ENCODE results near the gene CASZ1.

Gene CASZ1

DNA sequence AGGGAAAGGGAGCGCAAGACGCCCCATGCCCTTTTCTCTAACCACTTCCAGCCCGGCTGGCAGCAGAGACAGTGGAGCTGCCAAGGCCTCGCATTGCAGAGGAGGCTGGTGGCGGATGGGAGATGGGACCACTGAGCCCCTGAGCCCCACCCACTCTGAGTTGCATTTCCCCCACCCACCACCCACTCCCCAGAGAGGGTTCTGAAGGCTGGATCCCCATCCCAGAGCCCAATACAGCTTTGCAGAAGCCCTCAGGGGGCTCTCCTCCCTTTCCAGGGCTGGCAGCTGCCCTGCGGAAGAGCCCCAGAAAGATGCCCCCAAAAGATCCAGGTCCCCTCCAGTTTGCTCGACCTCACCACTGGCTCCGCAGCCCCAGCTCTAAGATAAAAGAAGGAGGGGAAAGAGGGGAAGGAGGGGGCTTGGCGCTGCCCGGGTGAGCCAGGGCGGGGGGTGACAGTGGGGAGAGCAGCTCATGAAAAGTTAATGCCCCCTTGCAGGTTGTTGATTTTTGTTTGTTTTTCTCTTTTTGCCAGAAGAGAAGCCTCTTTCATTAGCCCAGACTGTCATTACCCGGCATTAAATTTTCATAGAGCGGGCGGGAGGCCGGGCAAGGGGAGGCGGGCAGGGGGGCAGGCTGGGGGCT, 38.4 kb upstream of the CASZ1 start:
- H3K4me3 ChIP-seq (ENCODE audit: low read depth in 1 of 2, low read length in 2 of 2): no peak overlapping the region
- no peak overlapping the region for H3K9ac ChIP-seq (ENCODE audit: low read depth in 1 of 2, low read length in 2 of 2)
- no peaks in the 10 kb centered on the region for H3K36me3 ChIP-seq (ENCODE audit: control insufficient read depth in 1 of 2, insufficient read depth in 2 of 2, low read length in 2 of 2)
- H3K27ac ChIP-seq (ENCODE audit: low read depth, low read length): no peak overlapping the region
- H3K27me3 ChIP-seq (ENCODE audit: control insufficient read depth in 1 of 2, insufficient read depth in 2 of 2, low read length in 2 of 2): peaks cover 3 to 7% of the 10 kb centered on the region in 2 donors
- H3K4me1 ChIP-seq (ENCODE audit: control insufficient read depth in 1 of 2, insufficient read depth in 2 of 2, low read length in 2 of 2): peaks cover 0 to 9% of the 10 kb centered on the region in 2 donors
- no peaks in the 10 kb centered on the region for H3K9me3 ChIP-seq (ENCODE audit: control insufficient read depth in 1 of 2, low read length in 2 of 2)

GRCh38 chr1:10833630-10834557, 37.4 kb upstream of the CASZ1 start:
- H3K9ac ChIP-seq (ENCODE audit: low read depth in 1 of 2, low read length in 2 of 2): no peak overlapping the region
- peaks cover 3 to 4% of the 10 kb centered on the region in 2 donors for H3K27me3 ChIP-seq (ENCODE audit: control insufficient read depth in 1 of 2, insufficient read depth in 2 of 2, low read length in 2 of 2)
- no peaks in the 10 kb centered on the region for H3K36me3 ChIP-seq (ENCODE audit: control insufficient read depth in 1 of 2, insufficient read depth in 2 of 2, low read length in 2 of 2)
- H3K9me3 ChIP-seq (ENCODE audit: control insufficient read depth in 1 of 2, low read length in 2 of 2): no peaks in the 10 kb centered on the region
- peaks cover 0 to 9% of the 10 kb centered on the region in 2 donors for H3K4me1 ChIP-seq (ENCODE audit: control insufficient read depth in 1 of 2, insufficient read depth in 2 of 2, low read length in 2 of 2)
- H3K27ac ChIP-seq (ENCODE audit: low read depth, low read length): no peak overlapping the region
- H3K4me3 ChIP-seq (ENCODE audit: low read depth in 1 of 2, low read length in 2 of 2): no peak overlapping the region

- H3K9ac ChIP-seq (ENCODE audit: low read depth in 1 of 2, low read length in 2 of 2): no peak overlapping the region
- H3K27me3 ChIP-seq (ENCODE audit: control insufficient read depth in 1 of 2, insufficient read depth in 2 of 2, low read length in 2 of 2): peaks cover 2 to 5% of the 10 kb centered on the region in 2 donors
These were observed 36.3 kb upstream of the CASZ1 start for GRCh38 chr1:10832703-10833102.

DNA sequence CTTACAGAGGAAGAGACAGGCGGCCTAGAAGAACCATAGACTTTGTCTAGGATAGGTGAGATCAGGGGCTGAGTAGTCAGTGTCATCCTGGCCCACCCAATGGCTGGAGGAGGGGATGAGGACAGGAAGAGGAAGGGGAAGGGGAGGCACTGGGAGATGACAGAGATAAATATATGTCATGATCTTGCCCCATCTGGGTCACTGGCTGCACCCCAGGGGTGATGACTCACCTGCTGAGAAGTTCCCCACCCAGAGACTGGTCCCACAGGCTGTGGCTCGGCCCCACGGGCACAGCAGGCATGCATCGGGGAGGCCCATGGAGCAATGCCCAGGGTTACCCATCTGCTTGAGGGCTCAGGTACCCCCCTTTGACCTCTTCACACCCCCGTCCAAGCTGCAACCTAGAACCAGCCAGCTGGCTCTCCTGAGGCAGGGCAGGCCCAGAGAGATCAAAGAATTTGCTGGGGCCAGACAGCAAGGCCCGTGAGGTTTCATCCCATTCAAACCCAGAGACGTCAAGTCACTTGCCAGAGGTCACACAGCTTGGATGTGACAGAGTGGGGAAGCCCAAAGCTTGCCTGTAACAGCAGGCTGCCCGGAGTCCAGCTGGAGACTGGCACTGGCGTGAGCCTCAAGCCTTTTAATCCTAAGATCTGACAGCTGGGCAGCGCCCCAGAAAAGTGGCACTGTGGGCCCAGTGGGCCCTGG, 34.7 kb upstream of the CASZ1 start:
- Histone ChIP-seq H3K4me1 (ENCODE audit: control insufficient read depth in 1 of 2, insufficient read depth in 2 of 2, low read length in 2 of 2) (no peaks in the 10 kb centered on the region), H3K9ac (ENCODE audit: low read depth in 1 of 2, low read length in 2 of 2) (no peak overlapping the region), H3K27ac (ENCODE audit: low read depth, low read length) (no peak overlapping the region), H3K9me3 (ENCODE audit: control insufficient read depth in 1 of 2, low read length in 2 of 2) (no peaks in the 10 kb centered on the region), H3K36me3 (ENCODE audit: control insufficient read depth in 1 of 2, insufficient read depth in 2 of 2, low read length in 2 of 2) (no peaks in the 10 kb centered on the region), H3K27me3 (ENCODE audit: control insufficient read depth in 1 of 2, insufficient read depth in 2 of 2, low read length in 2 of 2) (peaks cover 5 to 15% of the 10 kb centered on the region in 2 donors), H3K4me3 (ENCODE audit: low read depth in 1 of 2, low read length in 2 of 2) (no peak overlapping the region)

More at GRCh38 chr1:10832703-10833102, 36.3 kb upstream of the CASZ1 start:
- Histone ChIP-seq H3K27ac (ENCODE audit: low read depth, low read length) (no peak overlapping the region), H3K9me3 (ENCODE audit: control insufficient read depth in 1 of 2, low read length in 2 of 2) (no peaks in the 10 kb centered on the region), H3K36me3 (ENCODE audit: control insufficient read depth in 1 of 2, insufficient read depth in 2 of 2, low read length in 2 of 2) (no peaks in the 10 kb centered on the region), H3K4me3 (ENCODE audit: low read depth in 1 of 2, low read length in 2 of 2) (no peak overlapping the region), H3K4me1 (ENCODE audit: control insufficient read depth in 1 of 2, insufficient read depth in 2 of 2, low read length in 2 of 2) (peaks cover 0 to 4% of the 10 kb centered on the region in 2 donors)

DNA sequence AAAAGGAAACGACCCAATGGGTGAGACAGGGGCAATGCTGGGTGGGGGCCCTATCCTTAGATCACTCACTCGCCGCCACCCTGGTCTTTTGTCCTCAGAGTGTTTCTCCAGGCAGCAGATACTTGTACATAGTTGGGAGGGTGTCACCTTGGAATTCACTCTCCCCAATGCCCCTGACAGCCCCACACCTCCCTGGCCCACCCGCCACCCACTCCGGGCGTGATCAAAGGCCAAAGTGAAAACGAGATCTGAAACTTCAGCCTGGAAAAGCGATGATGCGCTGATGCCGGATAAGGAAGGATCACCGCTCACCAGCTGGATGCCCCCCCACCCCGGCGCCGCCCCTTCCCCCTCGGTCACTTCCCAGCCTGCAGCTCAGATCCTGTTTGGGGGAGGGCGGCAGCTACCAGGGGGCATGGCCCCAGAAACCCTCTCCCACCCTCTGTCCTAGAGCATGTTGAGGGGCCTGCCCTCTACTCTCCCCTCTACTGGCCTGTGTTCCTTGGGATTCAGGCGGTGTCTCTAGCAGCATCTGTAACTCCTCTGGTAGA, 33.6 kb upstream of the CASZ1 start:
- Histone ChIP-seq H3K4me3 (ENCODE audit: low read depth in 1 of 2, low read length in 2 of 2) (no peak overlapping the region), H3K9me3 (ENCODE audit: control insufficient read depth in 1 of 2, low read length in 2 of 2) (no peaks in the 10 kb centered on the region), H3K9ac (ENCODE audit: low read depth in 1 of 2, low read length in 2 of 2) (no peak overlapping the region), H3K36me3 (ENCODE audit: control insufficient read depth in 1 of 2, insufficient read depth in 2 of 2, low read length in 2 of 2) (no peaks in the 10 kb centered on the region), H3K4me1 (ENCODE audit: control insufficient read depth in 1 of 2, insufficient read depth in 2 of 2, low read length in 2 of 2) (no peaks in the 10 kb centered on the region), H3K27me3 (ENCODE audit: control insufficient read depth in 1 of 2, insufficient read depth in 2 of 2, low read length in 2 of 2) (peaks cover 5 to 15% of the 10 kb centered on the region in 2 donors), H3K27ac (ENCODE audit: low read depth, low read length) (no peak overlapping the region)

DNA sequence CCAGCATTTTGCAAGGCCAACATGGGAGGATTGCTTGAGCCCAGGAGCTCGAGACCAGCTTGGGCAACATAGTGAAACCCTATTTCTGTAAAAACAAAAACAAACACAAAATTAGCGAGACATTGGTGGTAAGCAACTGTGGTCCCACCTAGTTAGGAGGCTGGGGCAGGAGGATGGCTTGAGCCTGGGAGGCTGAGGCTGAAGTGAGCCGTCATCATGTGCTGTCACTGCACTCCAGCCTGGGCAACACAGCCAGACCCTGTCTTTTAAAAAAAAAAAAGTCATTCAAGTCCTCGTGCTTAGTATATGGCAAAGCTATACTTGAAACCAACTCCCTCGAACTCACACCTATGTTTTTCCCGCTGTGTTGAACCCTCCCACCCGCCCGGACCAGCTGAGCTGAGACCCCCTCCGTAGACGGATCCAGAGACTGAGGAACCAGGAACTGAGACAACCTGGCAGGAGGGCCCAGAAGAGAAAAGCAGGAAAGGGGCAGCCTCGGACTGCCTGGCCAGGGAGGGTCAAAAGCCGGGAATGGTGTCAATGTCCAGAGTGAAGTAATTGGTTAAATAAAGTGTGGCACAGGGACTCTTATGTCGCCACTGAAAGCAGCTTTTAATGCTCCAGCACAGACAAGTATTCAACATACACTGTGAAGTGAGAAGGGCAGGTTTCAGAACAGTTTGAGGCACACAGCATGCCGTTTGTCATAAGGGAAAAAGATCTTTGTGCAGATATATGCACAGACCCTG, 32.8 kb upstream of the CASZ1 start:
- H3K27me3 ChIP-seq (ENCODE audit: control insufficient read depth in 1 of 2, insufficient read depth in 2 of 2, low read length in 2 of 2): peaks cover 5 to 15% of the 10 kb centered on the region in 2 donors

GRCh38 chr1:10827377-10828333, 31.2 kb upstream of the CASZ1 start:
- H3K4me3 ChIP-seq (ENCODE audit: low read depth in 1 of 2, low read length in 2 of 2): no peak overlapping the region
- no peaks in the 10 kb centered on the region for H3K36me3 ChIP-seq (ENCODE audit: control insufficient read depth in 1 of 2, insufficient read depth in 2 of 2, low read length in 2 of 2)
- H3K27ac ChIP-seq (ENCODE audit: low read depth, low read length): no peak overlapping the region
- H3K27me3 ChIP-seq (ENCODE audit: control insufficient read depth in 1 of 2, insufficient read depth in 2 of 2, low read length in 2 of 2): peaks cover 5 to 15% of the 10 kb centered on the region in 2 donors
- H3K9me3 ChIP-seq (ENCODE audit: control insufficient read depth in 1 of 2, low read length in 2 of 2): no peaks in the 10 kb centered on the region
- H3K9ac ChIP-seq (ENCODE audit: low read depth in 1 of 2, low read length in 2 of 2): no peak overlapping the region
- peaks cover 0 to 1% of the 10 kb centered on the region in 2 donors for H3K4me1 ChIP-seq (ENCODE audit: control insufficient read depth in 1 of 2, insufficient read depth in 2 of 2, low read length in 2 of 2)

More for the DNA sequence above, 32.8 kb upstream of the CASZ1 start:
- Histone ChIP-seq H3K9ac (ENCODE audit: low read depth in 1 of 2, low read length in 2 of 2) (no peak overlapping the region), H3K4me1 (ENCODE audit: control insufficient read depth in 1 of 2, insufficient read depth in 2 of 2, low read length in 2 of 2) (no peaks in the 10 kb centered on the region), H3K4me3 (ENCODE audit: low read depth in 1 of 2, low read length in 2 of 2) (no peak overlapping the region), H3K36me3 (ENCODE audit: control insufficient read depth in 1 of 2, insufficient read depth in 2 of 2, low read length in 2 of 2) (no peaks in the 10 kb centered on the region), H3K27ac (ENCODE audit: low read depth, low read length) (no peak overlapping the region), H3K9me3 (ENCODE audit: control insufficient read depth in 1 of 2, low read length in 2 of 2) (no peaks in the 10 kb centered on the region)

DNA sequence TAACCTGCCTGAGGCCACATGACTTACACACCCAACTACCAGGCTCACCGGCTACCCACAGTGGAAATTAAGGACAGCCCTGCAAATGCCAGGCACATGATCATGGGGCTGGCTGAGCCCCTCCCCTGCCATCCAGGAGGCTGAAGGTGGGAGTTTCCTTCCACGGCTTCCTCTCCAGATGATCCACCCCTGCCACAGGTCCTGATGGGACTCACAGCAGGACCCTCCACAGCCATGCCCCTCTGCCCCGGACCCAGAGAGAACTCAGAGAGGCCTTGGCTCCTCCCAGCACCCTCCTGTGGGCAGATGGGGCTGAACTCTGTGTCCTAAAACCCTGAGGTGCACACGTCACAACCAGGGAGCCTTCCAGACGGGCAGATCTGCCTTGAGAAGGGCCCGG, 29.1 kb upstream of the CASZ1 start:
- peaks cover 5 to 12% of the 10 kb centered on the region in 2 donors for H3K27me3 ChIP-seq (ENCODE audit: control insufficient read depth in 1 of 2, insufficient read depth in 2 of 2, low read length in 2 of 2)
- no peak overlapping the region for H3K9ac ChIP-seq (ENCODE audit: low read depth in 1 of 2, low read length in 2 of 2)
- H3K4me1 ChIP-seq (ENCODE audit: control insufficient read depth in 1 of 2, insufficient read depth in 2 of 2, low read length in 2 of 2): peaks cover 0 to 6% of the 10 kb centered on the region in 2 donors
- no peak overlapping the region for H3K27ac ChIP-seq (ENCODE audit: low read depth, low read length)
- no peaks in the 10 kb centered on the region for H3K9me3 ChIP-seq (ENCODE audit: control insufficient read depth in 1 of 2, low read length in 2 of 2)
- H3K4me3 ChIP-seq (ENCODE audit: low read depth in 1 of 2, low read length in 2 of 2): no peak overlapping the region
- H3K36me3 ChIP-seq (ENCODE audit: control insufficient read depth in 1 of 2, insufficient read depth in 2 of 2, low read length in 2 of 2): no peaks in the 10 kb centered on the region

All from duodenal mucosa (tissue), 2 donors.